ENCODE results near the gene SDHAF1.
A peak's percentile ranks its signal among the peaks of the same experiment; 100 is the strongest.
"Not testable (repeated sequence)": the region's sequence is repeated elsewhere in the genome, so short reads cannot be mapped to it uniquely, and the experiment has no call there.

The SDHAF1 gene, protein sequence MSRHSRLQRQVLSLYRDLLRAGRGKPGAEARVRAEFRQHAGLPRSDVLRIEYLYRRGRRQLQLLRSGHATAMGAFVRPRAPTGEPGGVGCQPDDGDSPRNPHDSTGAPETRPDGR

DNA sequence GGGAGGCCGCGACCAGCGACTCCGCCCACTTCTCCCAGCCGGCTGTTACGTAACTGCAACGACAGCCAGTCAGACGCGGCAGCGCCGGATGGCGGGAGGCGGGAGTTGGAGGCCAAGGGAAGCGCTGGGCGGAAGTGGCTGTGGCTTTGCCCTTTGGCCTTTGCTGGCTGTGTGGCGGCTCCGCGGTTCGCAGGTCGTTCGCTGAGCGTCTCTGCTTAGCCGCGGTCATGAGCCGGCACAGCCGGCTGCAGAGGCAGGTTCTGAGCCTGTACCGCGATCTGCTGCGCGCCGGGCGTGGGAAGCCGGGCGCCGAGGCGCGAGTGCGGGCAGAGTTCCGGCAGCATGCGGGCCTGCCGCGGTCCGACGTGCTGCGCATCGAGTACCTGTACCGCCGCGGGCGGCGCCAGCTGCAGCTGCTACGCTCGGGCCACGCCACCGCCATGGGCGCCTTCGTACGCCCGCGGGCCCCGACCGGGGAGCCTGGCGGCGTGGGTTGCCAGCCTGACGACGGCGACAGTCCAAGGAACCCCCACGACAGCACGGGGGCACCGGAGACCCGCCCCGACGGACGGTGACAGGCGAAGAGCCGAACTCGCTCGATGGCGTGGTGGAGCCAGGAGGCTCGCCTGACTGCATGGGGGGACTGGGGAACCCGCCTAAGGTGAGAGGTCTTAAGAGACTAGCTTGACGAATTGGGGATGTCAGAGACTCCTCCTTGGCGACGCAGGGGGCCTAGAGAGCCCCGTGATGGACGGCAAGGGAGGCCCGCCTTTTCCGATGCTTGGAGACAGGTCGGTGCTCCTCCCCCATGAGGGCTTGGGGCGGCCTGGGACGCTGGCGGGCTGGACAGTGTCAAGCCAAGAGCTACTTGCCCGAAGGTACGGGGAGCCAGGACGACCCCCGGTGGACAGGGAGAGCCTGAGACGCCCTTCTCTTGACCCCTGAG lies at the start of gene SDHAF1:
Gene SDHAF1 (plus strand): TSS at position 141 of the 946 bp plus-strand sequence. CDS start 87 bp downstream, at position 228.
- peak; percentile 93 for DNase-seq

DNA sequence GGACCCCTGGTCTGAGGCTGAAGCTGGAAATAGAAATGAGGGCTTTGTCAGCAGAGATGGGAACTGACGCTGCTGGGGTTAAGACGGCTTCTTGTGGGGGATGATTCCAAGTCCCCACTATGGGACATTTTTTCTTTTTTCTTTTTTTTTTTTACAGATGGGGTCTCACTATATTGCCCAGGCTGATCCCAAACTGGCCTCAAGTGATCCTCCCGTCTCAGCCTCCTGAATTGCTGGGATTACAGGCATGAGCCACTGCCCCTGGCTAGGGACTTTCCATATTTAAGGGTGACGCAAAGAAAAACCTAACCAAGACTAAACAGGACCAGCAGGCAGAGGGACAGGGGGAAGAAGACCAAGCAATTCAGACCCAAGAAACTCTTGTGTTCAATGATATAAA lies 48.8 kb upstream of the SDHAF1 start:
- DNase-seq: no peak

DNA sequence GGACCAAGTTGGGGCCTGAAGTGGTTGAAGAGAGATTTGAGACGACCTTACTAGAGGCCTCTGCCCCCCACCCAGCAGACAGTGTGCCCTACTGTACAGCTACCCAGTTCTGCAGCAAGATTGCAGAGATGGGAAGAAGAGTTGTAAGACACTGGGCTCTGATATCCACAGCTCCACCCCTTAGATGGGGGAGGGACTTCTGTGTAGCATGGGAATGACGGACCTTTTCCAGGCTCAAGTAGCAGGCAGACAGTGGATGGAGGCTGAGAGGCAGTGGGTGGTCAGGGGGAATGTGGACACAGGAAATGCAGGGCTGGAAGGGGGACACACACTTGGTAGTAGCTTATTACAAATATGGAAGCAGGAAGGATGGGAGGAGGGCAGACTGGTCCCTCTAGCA lies 45.9 kb upstream of the SDHAF1 start:
- no peak for DNase-seq

DNA sequence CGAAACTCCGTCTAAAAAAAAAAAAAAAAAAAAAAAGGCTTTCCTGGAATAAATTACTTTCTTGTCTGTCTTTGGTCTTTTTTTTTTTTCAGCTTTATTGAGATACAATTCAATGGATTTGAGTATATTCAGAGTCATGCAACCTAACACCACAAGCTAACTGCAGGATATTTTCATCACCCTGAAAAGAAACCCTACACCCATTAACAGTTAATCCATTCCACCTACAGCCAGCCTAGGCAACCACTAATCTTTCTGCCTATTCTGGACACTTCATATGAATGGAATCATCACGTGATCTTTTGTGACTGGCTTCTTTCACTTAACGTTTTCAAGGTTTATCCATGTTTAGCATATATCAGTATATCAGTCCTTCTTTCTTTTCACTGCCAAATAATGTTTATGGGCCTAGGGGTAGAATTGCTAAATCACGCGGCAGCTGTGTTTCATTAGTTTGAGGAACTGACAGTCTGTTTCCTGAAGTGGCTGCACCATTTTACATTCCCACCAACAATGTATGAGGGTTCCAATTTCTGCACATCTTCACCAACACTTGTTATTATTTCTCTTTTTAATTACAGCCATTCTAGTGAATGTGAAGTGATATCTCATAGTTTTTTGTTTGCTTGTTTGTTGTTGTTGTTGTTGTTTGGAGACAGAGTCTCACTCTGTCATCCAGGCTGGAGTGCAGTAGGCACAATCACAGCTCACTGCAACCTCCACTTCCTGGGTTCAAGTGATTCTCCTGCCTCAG lies 38.9 kb upstream of the SDHAF1 start:
- DNase-seq: no peak

DNA sequence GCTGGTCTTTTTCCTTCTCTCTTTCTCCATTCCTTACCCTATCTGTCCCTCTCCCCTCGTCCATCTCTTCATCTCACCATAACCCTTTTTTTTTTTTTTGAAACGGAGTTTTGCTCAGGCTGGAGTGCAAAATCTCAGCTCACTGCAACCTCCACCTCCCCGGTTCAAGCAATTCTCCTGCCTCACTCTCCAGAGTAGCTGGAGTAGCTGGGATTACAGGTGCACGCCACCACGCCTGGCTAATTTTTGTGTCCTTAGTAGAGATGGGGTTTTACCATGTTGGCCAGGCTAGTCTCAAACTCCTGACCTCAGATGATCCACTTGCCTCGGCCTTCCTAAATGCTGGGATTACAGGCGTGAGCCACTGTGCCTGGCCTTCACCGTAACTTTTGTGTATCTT lies 37.6 kb upstream of the SDHAF1 start:
- not testable (repeated sequence) for DNase-seq

DNA sequence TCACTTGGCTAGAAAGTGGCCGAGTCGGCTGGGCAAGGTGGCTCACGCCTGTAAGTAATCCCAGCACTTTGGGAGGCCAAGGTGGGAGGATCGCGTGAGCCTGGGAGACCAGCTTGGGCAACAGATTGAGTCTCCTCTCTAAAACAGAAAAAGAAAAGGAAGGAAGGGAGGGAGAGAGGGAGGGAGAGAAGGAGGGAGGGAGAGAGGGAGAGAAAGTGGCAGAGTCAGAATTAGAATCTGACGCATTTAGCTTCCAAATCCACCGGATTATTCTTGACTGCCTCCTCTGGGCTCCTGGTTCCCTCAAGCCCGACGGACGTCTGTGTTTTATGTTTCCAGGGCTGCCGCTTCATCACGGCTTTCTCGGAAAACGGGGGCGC lies 36.3 kb upstream of the SDHAF1 start:
- DNase-seq: no peak

DNA sequence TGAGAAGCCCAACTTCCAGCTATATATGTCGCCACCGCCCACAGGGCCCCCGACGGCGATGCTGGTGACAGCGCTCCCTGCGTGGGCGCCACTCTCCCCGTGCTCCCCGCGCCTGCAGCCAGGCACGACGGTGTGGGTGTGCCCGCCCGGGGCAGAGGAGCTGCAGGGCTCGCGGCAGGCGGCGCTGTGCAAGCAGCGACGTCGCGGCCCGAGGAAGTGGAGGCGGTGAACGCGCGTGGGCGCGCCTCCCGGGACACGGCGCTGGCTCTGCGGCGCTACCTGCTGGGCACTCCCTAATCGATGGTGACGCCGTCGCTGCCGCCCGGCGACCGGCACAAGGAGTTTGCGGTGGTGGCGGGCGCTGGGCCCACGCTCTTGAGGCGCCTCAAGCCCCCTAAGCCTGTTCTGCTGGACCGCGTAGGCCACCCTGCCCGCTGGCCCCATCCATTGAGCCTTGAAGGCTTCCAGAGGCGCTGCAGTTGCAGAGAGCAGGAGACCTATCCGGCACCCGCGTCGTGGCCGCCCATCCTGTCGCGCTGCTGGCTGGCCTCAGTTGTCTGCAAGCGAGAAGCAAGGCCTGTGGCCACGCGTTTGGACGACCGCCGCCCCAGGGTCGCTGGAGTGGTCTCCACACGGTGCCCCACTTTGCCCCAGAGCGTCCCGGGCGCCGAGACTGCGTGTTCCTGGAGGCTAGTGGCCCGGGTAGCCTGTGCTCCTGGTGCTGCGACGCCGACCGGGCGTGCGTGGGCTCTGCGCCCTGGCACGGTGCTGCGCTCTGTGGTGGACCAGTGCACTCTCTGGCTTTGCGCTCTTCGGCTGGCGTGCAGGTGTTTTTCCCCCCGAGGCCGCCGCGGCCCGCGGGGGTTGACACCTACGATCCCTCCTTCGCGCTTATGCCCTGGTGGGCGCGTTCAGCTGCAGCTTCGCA lies 35.7 kb upstream of the SDHAF1 start:
- DNase-seq: peak; percentile 75 to 97

DNA sequence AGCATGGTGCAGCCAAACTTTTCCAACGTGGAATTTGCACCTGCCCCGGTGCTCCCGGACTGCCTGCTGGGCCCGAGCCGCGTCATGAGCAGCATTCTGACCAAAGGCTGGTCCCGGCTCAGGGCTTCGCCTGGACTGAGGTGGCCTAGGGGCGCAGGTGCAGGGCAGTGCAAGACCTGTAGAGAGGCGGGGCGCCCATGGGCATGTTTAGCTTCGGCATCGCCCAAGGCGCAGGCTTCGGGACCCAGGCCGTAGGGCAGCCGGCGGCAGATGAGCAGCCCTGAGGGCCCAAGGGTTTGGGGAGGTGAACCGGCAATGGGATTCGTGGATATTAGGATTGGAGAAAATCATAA lies 35.0 kb upstream of the SDHAF1 start:
- no peak for DNase-seq

DNA sequence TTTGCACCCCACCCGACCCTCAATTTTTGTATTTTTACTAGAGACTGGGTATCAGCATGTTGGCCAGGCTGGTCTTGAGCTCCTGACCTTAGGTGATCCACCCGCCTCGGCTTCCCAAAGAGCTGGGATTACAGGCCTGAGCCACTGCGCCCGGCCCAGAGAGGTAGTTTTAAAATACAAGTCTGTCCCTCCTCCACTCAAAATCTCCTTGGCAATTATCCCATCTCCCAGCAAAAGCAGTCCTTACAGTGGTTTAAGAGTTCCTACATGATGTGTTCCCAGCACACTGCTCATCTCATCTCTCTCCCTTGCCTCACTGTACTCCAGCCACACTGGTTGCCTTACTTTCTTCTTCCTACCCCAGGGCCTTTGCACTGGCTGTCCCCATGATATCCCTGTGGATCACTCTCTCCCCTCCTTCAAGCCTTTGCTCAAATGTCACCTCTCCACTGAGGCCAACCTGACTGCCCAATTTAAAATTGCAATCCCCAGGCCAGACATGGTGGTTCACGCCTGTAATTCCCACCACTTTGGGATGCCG lies 34.5 kb upstream of the SDHAF1 start:
- DNase-seq: no peak

DNA sequence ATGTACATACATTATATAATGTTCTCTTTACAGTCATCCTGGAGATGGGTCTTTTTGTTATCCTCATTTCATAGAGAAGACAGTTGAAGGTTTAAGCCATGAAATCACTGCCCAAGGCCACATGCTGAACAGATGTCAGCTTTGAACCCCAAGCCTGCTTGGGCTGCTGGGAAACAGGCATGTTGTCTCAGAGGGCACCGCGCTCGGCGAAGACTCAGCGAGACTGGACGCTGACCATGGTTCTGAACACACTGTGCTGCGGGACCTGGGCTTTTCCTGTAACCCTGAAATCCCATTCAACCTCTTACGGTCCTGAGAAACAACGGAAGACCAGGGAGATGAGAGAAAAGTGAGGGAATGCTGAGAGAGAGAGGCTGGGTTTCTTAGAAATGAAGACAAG lies 31.5 kb upstream of the SDHAF1 start:
- DNase-seq: peak in 1 of 2 experiments; percentile 33

DNA sequence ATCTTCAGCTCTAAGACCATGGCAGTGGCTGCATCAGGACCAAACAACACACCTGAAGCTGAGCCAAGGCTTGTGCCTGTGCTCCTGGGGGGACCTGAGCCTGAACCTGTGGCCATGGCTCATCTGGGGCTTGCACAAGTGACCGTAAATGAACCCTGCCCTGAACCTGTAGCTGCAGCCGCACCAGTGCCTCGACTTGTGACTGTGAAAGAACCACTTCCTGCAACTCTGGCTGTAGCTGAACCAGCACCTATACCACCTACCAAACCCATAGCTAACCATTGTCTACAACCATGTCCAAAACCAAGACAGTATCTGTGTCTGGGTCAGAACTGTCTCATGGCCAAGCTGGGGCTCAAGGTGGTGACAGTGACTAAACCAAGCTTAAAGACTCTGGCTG lies 28.2 kb upstream of the SDHAF1 start:
- DNase-seq: no peak

DNA sequence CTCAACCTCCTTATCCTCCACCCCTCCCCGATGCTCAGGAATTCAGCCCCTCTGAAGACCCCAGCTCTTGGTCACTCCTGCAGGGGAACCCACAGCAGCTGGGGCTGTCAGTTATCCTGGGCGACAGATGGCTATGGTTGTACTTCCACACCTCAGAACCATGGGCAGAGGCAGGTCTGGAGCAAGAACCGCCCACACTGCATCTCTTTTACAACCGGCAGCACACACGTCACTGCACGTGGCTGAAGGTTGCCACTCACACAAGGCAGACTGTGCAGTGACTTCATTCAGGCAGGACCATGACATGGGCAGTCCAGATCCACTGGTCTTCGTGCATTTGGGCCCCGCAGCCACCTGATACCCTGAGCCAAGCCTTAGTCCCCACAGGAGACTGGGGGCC lies 21.5 kb upstream of the SDHAF1 start:
- DNase-seq: no peak

DNA sequence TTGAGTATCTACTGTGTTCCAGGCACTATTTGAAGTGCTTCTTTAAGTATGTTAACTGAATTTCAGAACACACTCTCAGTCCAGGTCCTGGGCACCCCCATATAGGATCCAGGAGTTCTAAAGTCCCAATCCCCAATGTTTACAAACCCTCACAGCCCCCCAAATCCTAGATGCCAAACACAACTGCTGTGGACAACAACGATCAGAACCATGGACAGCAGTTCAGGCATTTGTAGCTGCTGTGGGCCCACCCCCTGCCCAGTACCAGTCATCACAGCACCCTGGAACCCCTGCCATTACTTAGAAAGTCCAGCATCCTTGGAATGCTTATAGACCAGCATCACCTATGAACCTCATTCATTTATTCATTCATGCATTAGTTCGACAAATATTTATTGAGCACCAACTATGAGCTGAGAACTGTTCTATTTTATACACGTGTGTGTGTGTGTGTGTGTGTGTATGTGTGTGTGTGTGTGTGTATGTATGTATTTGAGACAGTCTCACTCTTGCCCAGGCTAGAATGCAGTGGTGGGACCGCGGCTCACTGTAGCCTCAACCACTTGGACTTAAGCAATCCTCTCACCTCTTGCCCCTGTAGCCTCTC lies 19.3 kb upstream of the SDHAF1 start:
- no peak for DNase-seq

DNA sequence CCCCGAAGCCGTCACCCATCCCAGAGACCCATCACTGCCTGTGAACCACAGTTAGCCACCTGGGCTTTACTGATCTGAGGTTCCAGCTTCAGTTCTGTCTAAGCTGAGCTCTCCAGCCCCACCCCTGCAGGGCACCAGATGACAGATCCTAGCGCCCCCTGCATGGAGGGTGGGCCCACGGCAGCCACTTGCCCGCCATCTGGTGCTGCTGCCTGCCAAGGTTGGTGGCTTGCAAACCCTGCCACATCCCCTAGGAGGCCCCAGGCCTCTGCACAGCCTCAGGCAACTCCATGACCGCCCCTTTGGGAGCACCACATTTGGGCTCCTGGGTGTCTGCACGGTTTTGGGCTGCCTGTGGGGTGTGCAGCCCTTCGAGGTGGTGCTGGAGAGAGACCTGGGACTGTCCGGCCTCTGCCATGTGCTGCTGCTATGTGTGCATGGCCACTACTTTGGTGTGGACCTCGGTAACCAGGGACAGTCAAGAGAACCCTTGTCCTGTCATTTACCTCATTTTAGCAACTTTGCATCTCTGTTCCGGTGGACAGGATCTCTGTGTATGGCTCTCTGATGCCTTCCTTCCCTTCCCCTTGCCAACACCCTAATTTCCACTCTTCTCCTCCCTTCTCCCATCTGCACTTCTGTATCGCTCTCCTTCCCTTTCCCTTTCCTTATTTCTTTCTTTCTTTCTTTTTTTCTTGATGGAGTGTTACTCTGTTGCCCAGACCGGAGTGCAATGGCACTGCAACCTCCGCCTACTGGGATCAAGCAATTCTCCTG lies 17.4 kb upstream of the SDHAF1 start:
- no peak for DNase-seq

DNA sequence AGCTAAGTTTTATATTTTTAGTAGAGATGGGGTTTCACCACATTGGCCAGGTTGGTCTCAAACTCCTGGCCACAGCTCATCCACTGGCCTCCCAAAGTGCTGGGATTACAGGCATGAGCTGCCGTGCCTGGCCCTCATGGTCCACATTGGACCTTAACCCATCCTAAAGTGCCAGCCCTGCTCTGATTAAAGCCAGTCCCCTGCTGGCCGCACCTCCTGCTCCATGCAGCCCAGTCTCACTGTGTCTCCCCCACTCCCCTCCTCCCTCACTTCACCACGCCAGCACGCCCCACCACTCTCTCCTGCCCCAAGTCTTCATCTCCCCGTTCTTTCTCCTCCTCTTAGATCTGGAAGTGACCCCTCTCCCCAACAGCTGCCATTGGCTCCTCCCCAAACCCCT lies 16.7 kb upstream of the SDHAF1 start:
- DNase-seq: no peak

DNA sequence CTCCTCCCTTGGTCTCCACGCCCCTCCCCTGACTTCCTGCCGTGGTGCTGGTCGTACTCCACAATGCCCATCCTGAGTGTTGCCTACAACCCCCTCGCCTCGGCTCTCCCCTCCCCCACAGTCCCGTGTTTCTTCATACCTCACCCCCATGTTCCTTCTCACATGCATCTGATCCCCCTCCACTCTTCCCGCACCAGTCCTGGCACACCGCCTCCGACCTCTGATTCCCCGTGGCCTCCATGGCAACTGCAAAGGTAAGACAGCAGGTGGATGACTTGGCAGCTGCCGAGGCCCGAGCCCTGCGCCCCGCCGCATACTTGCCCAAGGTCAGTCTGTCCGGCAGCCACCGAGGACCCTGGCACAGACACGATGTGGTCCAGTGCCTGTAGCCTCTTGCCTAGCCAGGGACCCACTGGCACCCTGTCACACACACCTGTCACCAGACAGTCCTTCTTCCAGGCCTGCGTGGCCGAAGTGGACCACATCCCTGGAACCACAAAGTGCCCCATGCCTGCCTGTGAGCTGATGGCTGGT lies 16.1 kb upstream of the SDHAF1 start:
- DNase-seq: no peak

DNA sequence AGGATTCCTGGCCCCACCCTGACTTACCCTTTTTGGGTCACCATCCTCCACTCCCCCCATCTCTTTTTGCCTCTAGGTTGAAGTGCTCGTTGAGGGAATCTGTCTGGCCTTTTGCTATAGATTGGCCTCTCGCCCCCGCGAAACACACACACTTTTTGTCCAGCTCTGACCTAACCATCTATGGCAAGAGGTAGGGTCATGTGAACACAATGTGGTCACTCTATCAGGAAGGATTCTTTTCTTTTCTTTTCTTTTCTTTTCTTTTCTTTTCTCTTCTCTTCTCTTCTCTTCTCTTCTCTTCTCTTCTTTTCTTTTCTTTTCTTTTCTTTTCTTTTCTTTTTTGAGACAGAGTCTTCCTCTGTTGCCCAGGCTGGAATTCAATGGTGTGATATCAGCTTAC lies 14.0 kb upstream of the SDHAF1 start:
- not testable (repeated sequence) for DNase-seq

DNA sequence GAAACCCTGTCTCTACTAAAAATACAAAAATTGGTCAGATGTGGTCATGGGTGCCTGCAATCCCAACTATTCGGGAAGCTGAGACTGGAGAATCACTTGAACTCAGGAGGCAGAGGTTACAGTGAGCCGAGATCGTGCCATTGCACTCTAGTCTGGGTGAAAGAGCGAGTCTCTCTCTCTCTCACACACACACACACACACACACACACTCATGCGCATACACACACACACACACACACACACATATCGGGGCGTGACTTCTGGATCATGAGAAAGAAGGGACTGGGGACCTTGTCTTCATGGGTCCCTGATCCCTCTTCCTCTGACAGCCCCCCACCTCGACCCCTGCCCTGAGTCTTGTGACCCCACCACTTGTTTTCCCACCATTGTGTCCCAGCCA lies 11.8 kb upstream of the SDHAF1 start:
- DNase-seq: no peak

DNA sequence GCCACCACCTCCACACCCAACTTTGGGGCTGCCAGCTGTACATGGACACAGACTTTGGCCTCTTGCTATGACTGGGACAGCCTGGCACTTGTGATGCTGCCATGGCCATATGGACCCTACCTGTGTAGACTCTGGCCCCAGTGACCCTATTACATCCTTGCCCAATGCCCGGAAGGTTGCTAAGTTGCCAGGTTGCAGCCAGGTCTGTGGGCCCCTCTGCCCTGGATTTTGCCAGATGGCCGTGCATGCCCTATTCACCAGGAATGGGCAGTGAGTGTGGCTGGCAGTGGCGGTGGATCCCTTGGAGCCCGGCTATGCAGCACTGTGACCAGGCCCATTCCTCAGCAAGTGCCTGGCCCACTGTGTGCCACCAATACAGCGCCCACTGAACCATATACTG lies 8.9 kb upstream of the SDHAF1 start:
- DNase-seq: no peak

DNA sequence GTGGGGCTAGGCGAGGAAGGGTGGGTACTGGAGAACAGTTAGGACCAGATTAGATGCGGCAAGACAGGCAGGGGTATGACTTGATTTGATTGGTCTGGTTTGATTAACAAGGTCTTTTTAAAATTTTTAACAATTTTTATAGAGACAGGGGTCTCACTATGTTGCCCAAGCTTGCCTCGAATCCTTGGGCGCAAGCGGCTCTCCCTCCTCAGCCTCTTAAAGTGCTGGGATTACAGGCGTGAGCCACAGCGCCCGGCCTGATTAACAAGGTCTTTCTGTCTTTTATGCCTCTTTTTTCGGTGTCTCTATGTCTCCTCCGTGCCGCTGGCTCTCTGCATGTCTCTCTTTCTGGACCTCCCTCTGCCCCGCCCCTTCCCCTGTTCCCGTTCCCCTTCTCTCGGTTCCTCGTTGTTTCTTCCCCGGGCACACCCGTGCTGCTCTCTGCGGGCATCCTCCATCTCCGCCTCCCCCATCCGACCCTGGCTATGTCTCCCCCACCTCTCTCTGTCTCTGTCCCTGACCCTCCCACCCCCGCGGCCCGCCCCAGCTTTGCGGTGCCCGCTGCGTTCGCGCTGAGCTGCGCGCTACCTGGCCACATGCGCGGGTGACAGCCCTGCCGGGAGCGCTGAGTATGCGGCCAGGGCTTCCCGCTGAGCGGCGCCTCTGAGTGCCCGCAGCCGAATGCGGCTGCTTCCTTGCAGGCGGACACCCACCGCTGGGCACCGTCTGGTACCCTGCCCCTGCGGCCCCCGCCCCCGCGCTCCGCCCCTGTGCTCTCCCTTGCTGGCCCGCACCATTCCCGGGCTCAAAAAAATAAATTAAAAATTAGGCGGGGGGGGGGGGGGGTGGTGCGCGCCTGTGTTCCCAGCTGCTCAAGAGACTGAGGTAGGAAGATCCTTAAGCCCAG lies 8.1 kb upstream of the SDHAF1 start:
- peak in 1 of 2 experiments; percentile 24 for DNase-seq
